ENCODE data around the gene GRK1.

The GRK1 gene

GRCh38 chr13:113666329-113666670 lies 719 bp upstream of the GRK1 start:
- DNase-seq = no peak

DNA sequence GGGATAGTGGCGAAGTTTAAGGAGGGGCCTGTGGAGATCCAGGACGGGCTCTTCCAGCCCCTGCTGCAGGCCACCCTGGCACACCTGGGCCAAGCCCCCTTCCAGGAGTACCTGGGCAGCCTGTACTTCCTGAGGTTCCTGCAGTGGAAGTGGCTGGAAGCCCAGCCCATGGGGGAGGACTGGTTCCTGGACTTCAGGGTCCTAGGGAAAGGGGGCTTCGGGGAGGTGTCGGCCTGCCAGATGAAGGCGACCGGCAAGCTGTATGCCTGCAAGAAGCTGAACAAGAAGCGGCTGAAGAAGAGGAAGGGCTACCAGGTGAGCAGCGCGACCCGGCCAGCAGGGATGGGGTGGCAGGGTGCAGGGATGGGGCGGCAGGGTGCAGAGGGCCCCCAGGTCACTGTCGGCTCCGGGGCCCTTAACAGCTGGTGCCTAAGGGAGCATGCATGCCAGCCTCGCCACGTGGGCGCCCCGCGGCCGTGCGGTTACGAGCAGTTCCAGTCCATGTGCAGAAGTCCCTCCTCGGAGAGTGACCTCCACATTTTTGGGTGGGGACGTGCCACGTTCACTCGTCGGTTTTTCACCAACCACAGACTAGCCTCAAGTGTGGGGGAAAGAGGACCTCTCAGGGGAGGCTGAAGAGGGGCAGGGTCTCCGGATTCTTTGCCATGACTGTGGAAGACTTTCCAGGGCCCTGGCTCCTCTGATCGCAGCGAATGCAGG lies 912 bp downstream of the GRK1 start:
- no peak for DNase-seq

GRCh38 chr13:113668491-113668971 lies 1.5 kb downstream of the GRK1 start:
- DNase-seq = no peak

GRCh38 chr13:113669231-113669754 lies 2.3 kb downstream of the GRK1 start:
- DNase-seq = no peak

GRCh38 chr13:113669755-113670341 lies 2.8 kb downstream of the GRK1 start:
- no peak for DNase-seq

DNA sequence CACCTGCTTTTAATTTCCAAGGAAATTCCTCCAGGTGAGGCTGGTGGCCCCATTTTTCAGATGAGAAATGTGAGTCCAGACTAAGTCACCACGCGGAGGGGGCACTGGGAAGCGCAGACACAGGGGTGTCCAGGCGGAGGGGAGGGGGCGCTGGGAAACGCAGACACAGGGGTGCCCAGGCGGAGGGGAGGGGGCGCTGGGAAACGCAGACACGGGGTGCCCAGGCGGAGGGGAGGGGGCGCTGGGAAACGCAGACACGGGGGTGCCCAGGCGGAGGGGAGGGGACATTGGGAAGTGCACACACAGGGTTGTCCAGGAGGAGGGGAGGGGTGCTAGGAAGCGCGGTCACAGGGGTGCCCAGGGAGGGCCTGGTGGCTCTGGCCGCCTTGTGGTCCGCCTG lies 3.5 kb downstream of the GRK1 start:
- no peak for DNase-seq

- DNase-seq = no peak
Measured at GRCh38 chr13:113671066-113672001, 4.3 kb downstream of the GRK1 start.

- no peak for DNase-seq
Measured at GRCh38 chr13:113672002-113672651, 5.1 kb downstream of the GRK1 start.

GRCh38 chr13:113722921-113723320 lies 55.9 kb downstream of the GRK1 start:
- DNase-seq = no peak

DNA sequence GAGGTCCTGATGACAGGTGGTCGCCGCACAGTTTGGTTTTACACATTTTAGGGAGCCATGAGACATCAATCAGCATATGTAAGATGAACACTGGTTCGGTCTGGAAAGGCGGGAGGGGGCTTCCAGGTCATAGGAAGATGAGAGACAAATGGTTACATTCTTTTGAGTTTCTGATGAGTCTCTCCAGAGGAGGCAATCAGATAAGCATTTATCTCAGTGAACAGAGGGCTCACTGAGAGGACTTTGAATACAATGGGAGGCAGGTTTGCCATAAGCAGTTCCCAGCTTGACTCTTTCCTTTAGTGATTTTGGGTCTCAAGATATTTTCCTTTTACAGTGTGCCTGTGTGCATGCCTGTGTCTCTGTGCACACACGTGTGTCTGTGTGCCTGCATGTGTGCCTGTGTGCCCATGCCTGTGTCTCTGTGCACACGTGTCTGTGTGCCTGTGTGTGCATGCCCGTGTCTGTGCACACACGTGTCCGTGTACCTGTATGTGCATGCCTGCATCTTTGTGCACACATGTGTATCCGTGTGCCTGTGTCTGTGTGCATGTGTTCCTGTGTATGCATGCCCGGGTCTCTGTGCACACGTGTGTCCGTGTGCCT lies 56.5 kb downstream of the GRK1 start:
- DNase-seq = no peak

GRCh38 chr13:113724016-113724758 lies 57.2 kb downstream of the GRK1 start:
- no peak for DNase-seq

- DNase-seq = peak; percentile 89
Measured at GRCh38 chr13:113724780-113725315, 57.8 kb downstream of the GRK1 start.

GRCh38 chr13:113725329-113726105 lies 58.5 kb downstream of the GRK1 start:
- peak; percentile 52 for DNase-seq

- peak; percentile 69 for DNase-seq
Measured at GRCh38 chr13:113726106-113726821, 59.2 kb downstream of the GRK1 start.

- DNase-seq = no peak
Measured at GRCh38 chr13:113726961-113727411, 60.0 kb downstream of the GRK1 start.

DNA sequence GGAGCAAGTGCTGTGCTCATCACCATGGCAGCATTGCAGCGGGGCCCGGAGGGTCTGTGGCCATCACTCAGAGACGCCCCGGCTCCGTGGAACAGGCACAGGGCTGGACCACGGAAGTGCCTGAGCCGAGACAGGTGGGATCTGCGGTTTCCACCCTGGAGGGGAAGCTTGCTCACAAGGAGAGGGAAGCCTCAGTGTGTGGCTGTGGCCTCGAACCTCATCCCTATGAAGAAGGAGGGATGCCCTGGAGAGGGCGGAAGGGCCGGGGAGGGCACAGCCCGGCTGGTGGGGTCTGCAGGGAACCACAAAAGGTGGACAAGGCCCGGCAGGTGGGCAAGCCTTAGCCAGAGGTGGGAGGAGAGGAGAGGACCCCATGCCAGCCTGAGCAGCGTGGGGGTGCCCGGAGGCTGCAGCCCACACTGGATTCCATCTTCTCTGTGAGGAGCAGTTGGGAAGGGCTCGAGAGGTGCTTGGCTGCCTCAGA lies 61.6 kb downstream of the GRK1 start:
- no peak for DNase-seq

GRCh38 chr13:113729187-113730019 lies 62.4 kb downstream of the GRK1 start:
- no peak for DNase-seq

DNA sequence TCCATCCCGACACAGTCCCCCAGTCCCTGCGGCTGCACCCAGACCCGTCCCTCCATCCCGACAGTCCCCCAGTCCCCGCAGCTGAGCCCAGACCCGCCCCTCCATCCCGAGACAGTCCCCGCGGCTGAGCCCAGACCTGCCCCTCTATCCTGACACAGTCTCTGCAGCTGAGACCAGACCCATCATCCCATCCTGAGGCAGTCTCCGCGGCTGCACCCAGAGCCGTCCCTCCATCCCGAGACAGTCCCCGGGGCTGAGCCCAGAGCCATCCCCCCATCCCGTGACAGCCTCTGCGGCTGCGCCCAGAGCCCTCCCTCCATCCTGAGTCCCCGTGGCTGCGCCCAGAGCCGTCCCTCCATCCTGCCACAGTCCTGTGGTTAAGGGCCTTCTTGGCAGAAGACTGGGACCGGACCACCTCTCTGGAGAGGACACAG lies 63.3 kb downstream of the GRK1 start:
- no peak for DNase-seq

- DNase-seq = no peak
Measured at GRCh38 chr13:113730831-113731191, 63.8 kb downstream of the GRK1 start.
